HepG2 (cell line): ENCODE results near the gene FAHD2A. TPM values are rescaled to one million over a fixed set of nuclear protein-coding genes. Genes with fewer than 3 reads are reported as not detected.

ENCODE experiments used
- ATAC-seq: fragments of 200-7000 bp; cut with Tn5 transposase; 3 replicates; pipeline ENCODE4 v1.9.1; 2020; ENCODE audit warnings: mild to moderate bottlenecking, moderate library complexity
- BruUV-seq: library from RNA; stranded (reverse); fragments of 400-500 nt; replicated peaks from 2 replicates; lab custom pipeline; 2021; lab: Mats Ljungman, UMichigan
- CTCF ChIA-PET: fragments of 300-600 bp; formaldehyde crosslinking; extraction: SDS; loops from one replicate; lab custom pipeline; 2021; ENCODE audit warnings: low total read pairs, inconsistent platforms, low intra/inter-chr PET ratio; lab: Yijun Ruan, JAX
- POLR2A ChIA-PET: fragments of 350-600 bp; sonication (Branson Sonifier 250); formaldehyde crosslinking; loops from one replicate; lab custom pipeline; 2020; ENCODE audit warnings: antibody characterized with exemption, inconsistent platforms; lab: Yijun Ruan, JAX
- DNase-seq: peaks from one replicate; pipeline ENCODE4 v3.0.0-alpha.2; 2015; ENCODE audit warnings: low spot score
- FAIRE-seq: peaks from 3 replicates; lab custom pipeline; 2011; peaks lifted over from hg19 to GRCh38; lab: Jason Lieb, UNC
- H2AFZ ChIP-seq: one replicate; pipeline ENCODE4 v1.6.1; 2011; ENCODE audit warnings: low read length, inconsistent platforms
- H3K27ac ChIP-seq: fragments of 300-600 bp; 3 replicates; pipeline ENCODE4 v1.8.0; 2011; ENCODE audit warnings: mixed run types, mild to moderate bottlenecking, mixed read lengths, low read length, inconsistent platforms; ENCODE audit not compliant: insufficient read depth; ENCODE audit errors: extremely low read length
- H3K27me3 ChIP-seq, 2 experiments: fragments of 200-600 bp in 1 of 2; 2 replicates in 1 of 2; 3 replicates in 1 of 2; pipeline versions ENCODE4 v1.6.0 to v1.8.0; 2011; ENCODE audit warnings: low read length in 2 of 2, mild to moderate bottlenecking in 2 of 2, moderate library complexity in 2 of 2, inconsistent platforms in 1 of 2; ENCODE audit not compliant: insufficient read depth in 2 of 2, control insufficient read depth in 1 of 2
- H3K36me3 ChIP-seq, 2 experiments: fragments of 200-600 bp in 1 of 2; replicated peaks in 1 of 2; 2 replicates in 1 of 2; 3 replicates in 1 of 2; pipeline versions ENCODE4 v1.5.1 to v1.8.0; 2011; ENCODE audit warnings: low read length in 2 of 2, inconsistent platforms in 1 of 2; ENCODE audit not compliant: insufficient read depth in 2 of 2, control insufficient read depth in 1 of 2
- H3K4me1 ChIP-seq: 2 replicates; pipeline ENCODE4 v1.5.1; 2012; ENCODE audit warnings: low read length, inconsistent platforms; ENCODE audit not compliant: insufficient read depth
- H3K4me2 ChIP-seq: 2 replicates; pipeline ENCODE4 v1.6.0; 2011; ENCODE audit warnings: low read depth, low read length, inconsistent platforms
- H3K4me3 ChIP-seq, 3 experiments: fragments of 200-600 bp in 1 of 3; sonication (generic), shearing (Covaris generic) in 1 of 3; replicated peaks in 1 of 3; 2 replicates each; pipeline ENCODE4 v1.5.1; 2011 to 2016; ENCODE audit warnings: low read length in 3 of 3, inconsistent platforms in 2 of 3, low read depth in 2 of 3, mild to moderate bottlenecking in 2 of 3, control low read depth in 1 of 3, mixed read lengths in 1 of 3; ENCODE audit not compliant: insufficient read depth in 1 of 3
- H3K79me2 ChIP-seq: one replicate; pipeline ENCODE4 v1.6.1; 2011; ENCODE audit warnings: low read length, inconsistent platforms; ENCODE audit not compliant: insufficient read depth
- H3K9ac ChIP-seq: 2 replicates; pipeline ENCODE4 v1.6.0; 2011; ENCODE audit warnings: mild to moderate bottlenecking, low read depth, low read length, inconsistent platforms; ENCODE audit not compliant: insufficient read depth
- H3K9me3 ChIP-seq: 2 replicates; pipeline ENCODE4 v1.5.1; 2012; ENCODE audit warnings: mild to moderate bottlenecking, low read length
- H4K20me1 ChIP-seq: 2 replicates; pipeline ENCODE4 v1.6.0; 2011; ENCODE audit warnings: inconsistent platforms, mild to moderate bottlenecking, low read length, moderate library complexity; ENCODE audit not compliant: insufficient read depth
- CBX5 ChIP-seq: sonication (generic); formaldehyde crosslinking; IDR thresholded peaks from 2 replicates; pipeline ENCODE4 v1.4.0; 2020; ENCODE audit warnings: missing genetic modification reagents, borderline replicate concordance
- DNMT3B ChIP-seq: conservative IDR thresholded peaks from 2 replicates; pipeline ENCODE4 v1.6.1; 2016; ENCODE audit warnings: missing biosample characterization, control low read depth
- ESRRA ChIP-seq: sonication (generic); formaldehyde crosslinking; IDR thresholded peaks from 2 replicates; pipeline ENCODE4 v1.5.1; 2020; ENCODE audit warnings: mild to moderate bottlenecking, low read depth, missing genetic modification reagents
- GATAD1 ChIP-seq: IDR thresholded peaks from 2 replicates; pipeline ENCODE4 v1.6.1; 2016; ENCODE audit warnings: missing genetic modification reagents, missing compliant biosample characterization
- HOMEZ ChIP-seq: IDR thresholded peaks from 2 replicates; pipeline ENCODE4 v1.6.1; 2016; ENCODE audit warnings: low read depth
- ISX ChIP-seq: sonication (generic); formaldehyde crosslinking; conservative IDR thresholded peaks from 2 replicates; pipeline ENCODE4 v1.5.0; 2020; ENCODE audit warnings: missing genetic modification reagents
- NFRKB ChIP-seq: fragments of 450-650 bp; IDR thresholded peaks from 2 replicates; pipeline ENCODE4 v1.6.1; 2017
- NR1H2 ChIP-seq: sonication (generic); formaldehyde crosslinking; IDR thresholded peaks from 2 replicates; pipeline ENCODE4 v1.8.1; 2022; ENCODE audit warnings: low read depth, missing genetic modification reagents, borderline replicate concordance
- PCBP2 ChIP-seq: fragments of 200-400 bp; formaldehyde crosslinking; optimal IDR thresholded peaks from 2 replicates; pipeline ENCODE3; 2018; ENCODE audit warnings: low read length, low read depth; ENCODE audit not compliant: poor library complexity, severe bottlenecking
- RARA ChIP-seq: IDR thresholded peaks from 2 replicates; pipeline ENCODE4 v1.6.1; 2016; ENCODE audit warnings: missing genetic modification reagents, missing compliant biosample characterization
- TRIM22 ChIP-seq: fragments of 450-650 bp; IDR thresholded peaks from 2 replicates; pipeline ENCODE4 v1.6.1; 2017
- ZMYM2 ChIP-seq: sonication (generic); formaldehyde crosslinking; IDR thresholded peaks from 2 replicates; pipeline ENCODE4 v1.8.0; 2022; ENCODE audit warnings: mild to moderate bottlenecking, missing genetic modification reagents
- ZNF160 ChIP-seq: sonication (generic); formaldehyde crosslinking; IDR thresholded peaks from 2 replicates; pipeline ENCODE4 v1.8.0; 2022; ENCODE audit warnings: mild to moderate bottlenecking, inconsistent platforms, missing genetic modification reagents
- ZNF484 ChIP-seq: sonication (generic); formaldehyde crosslinking; IDR thresholded peaks from 2 replicates; pipeline ENCODE4 v1.5.1; 2020; ENCODE audit warnings: mild to moderate bottlenecking, low read depth, missing genetic modification reagents, borderline replicate concordance
- ZNF616 ChIP-seq: sonication (generic); formaldehyde crosslinking; IDR thresholded peaks from 2 replicates; pipeline ENCODE4 v1.5.0; 2020; ENCODE audit warnings: low read depth, mild to moderate bottlenecking, missing genetic modification reagents
- ZNF703 ChIP-seq: sonication (generic); formaldehyde crosslinking; IDR thresholded peaks from 2 replicates; pipeline ENCODE4 v1.5.1; 2020; ENCODE audit warnings: missing genetic modification reagents, mild to moderate bottlenecking, moderate library complexity, borderline replicate concordance
- ZNF772 ChIP-seq: sonication (generic); formaldehyde crosslinking; IDR thresholded peaks from 2 replicates; pipeline ENCODE4 v1.5.0; 2020; ENCODE audit warnings: mild to moderate bottlenecking, missing genetic modification reagents
- WGBS: methylation state at CpG from one replicate; pipeline ENCODE4 v1.1.6; 2017; ENCODE audit warnings: low lambda C conversion rate; 5-methylcytosine and 5-hydroxymethylcytosine counted together
- in situ Hi-C: cut with HindIII; loops from 2 replicates; pipeline ENCODE4 v1.10.0; 2017; ENCODE audit warnings: low pct_unique_long_range_greater_than_20kb; ENCODE audit not compliant: extremely low pct_ligation_motif_present
- intact Hi-C: fragments of 100-400 bp; cut with micrococcal nuclease; formaldehyde crosslinking; loops from one replicate; pipeline ENCODE4 v1.10.0; 2022; ENCODE audit not compliant: unreplicated experiment
- polyA plus RNA-seq, 8 experiments: library from polyadenylated mRNA; depleted of rRNA in 3 of 8; stranded (reverse) in 7 of 8; unstranded in 1 of 8; fragments of >200 nt; fragmentation: Illumina TruSeq in 4 of 8; extraction: Trizol in 4 of 8; gene quantifications; 2 replicates each; pipeline versions ENCODE4 v1.2.1 to v1.2.3, GENCODE V29; 2011 to 2016; ENCODE audit warnings: low read depth in 4 of 8, missing spikeins in 1 of 8, mixed read lengths in 1 of 8; ENCODE audit not compliant: insufficient read depth in 1 of 8
- total RNA-seq, 5 experiments: library from RNA; depleted of rRNA; stranded (reverse); fragments of >200 nt; fragmentation: Illumina TruSeq; extraction: Trizol; gene quantifications; 2 replicates each; pipeline ENCODE4 v1.2.3, GENCODE V29; 2016; ENCODE audit warnings: low read depth in 1 of 5
- TF ChIP-seq, protein P1 (sequence below): sonication (generic); formaldehyde crosslinking; IDR thresholded peaks from 2 replicates; pipeline ENCODE4 v1.4.0; 2020; ENCODE audit warnings: mild to moderate bottlenecking, missing genetic modification reagents
- TF ChIP-seq, protein P2 (sequence below): sonication (generic); formaldehyde crosslinking; IDR thresholded peaks from 2 replicates; pipeline ENCODE4 v1.5.0; 2020; ENCODE audit warnings: missing genetic modification reagents

Gene FAHD2A
- total and polyA plus RNA-seq, 2 of the 13 experiments (the other 11 are each of a cell fraction or from before 2014, with no cell fraction given), result 34.0 to 44.2 TPM

GRCh38 chr2:95388091-95388692 lies 14.3 kb upstream of the FAHD2A start:
- no peak overlapping the region for H3K4me3 ChIP-seq
- POLR2A ChIA-PET, result interaction anchor here (7.7 kb wide), 1 partner anchor 14 kb away, joined by 110 read pairs; the partner anchor contains the start of gene FAHD2A

More at GRCh38 chr2:95388091-95388692, 14.3 kb upstream of the FAHD2A start:
- H3K27ac ChIP-seq, result no peak overlapping the region
- H3K27me3 ChIP-seq, result no peaks in the 10 kb centered on the region
- peaks cover 72% of the 10 kb centered on the region for H3K4me1 ChIP-seq
- no peak overlapping the region for H3K4me2 ChIP-seq
- BruUV-seq, result no TSS peak
- 67% methylated on average over 14 of the region's 14 CpGs for WGBS
- ATAC-seq (no peak), FAIRE-seq (no peak), DNase-seq (no peak)
- intact Hi-C loops, result no loop called here
- no peaks in the 10 kb centered on the region for H3K79me2 ChIP-seq
- CTCF ChIA-PET, result interaction anchor here (0.8 kb wide), 1 partner anchor 341 kb away, joined by 3 read pairs; no protein-coding TSS in a partner anchor
- H2AFZ ChIP-seq, result no peak overlapping the region
- no peaks in the 10 kb centered on the region for H4K20me1 ChIP-seq
- in situ Hi-C loops, result no loop called here
- no peaks in the 10 kb centered on the region for H3K36me3 ChIP-seq
- no peak overlapping the region for H3K9ac ChIP-seq
- H3K9me3 ChIP-seq, result no peaks in the 10 kb centered on the region
- TF ChIP-seq ZNF160 (CRISPR knock-in tag) (no peak), CBX5 (CRISPR knock-in tag) (no peak), NR1H2 (no peak), NFRKB (no peak), GATAD1 (no peak), ZNF484 (no peak), TRIM22 (no peak), ZNF703 (no peak), DNMT3B (no peak), PCBP2 (no peak), ZMYM2 (CRISPR knock-in tag) (no peak), HOMEZ (CRISPR knock-in tag) (no peak), ESRRA (CRISPR knock-in tag) (no peak), RARA (CRISPR knock-in tag) (no peak), ZNF616 (CRISPR knock-in tag) (no peak), ZNF772 (CRISPR knock-in tag) (no peak), ISX (CRISPR knock-in tag) (no peak)
- TF ChIP-seq, protein P1, sequence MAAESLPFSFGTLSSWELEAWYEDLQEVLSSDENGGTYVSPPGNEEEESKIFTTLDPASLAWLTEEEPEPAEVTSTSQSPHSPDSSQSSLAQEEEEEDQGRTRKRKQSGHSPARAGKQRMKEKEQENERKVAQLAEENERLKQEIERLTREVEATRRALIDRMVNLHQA (CRISPR knock-in tag), result no peak
- TF ChIP-seq, protein P2, sequence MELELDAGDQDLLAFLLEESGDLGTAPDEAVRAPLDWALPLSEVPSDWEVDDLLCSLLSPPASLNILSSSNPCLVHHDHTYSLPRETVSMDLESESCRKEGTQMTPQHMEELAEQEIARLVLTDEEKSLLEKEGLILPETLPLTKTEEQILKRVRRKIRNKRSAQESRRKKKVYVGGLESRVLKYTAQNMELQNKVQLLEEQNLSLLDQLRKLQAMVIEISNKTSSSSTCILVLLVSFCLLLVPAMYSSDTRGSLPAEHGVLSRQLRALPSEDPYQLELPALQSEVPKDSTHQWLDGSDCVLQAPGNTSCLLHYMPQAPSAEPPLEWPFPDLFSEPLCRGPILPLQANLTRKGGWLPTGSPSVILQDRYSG (CRISPR knock-in tag), result no peak
